Common myeloid progenitor, CD34-positive (primary cell): ENCODE data around the gene TBC1D1.

ENCODE experiments used
- CTCF ChIA-PET: fragments of 350-600 bp; sonication (Branson Sonifier 250); formaldehyde crosslinking; loops from one replicate; lab custom pipeline; 2021; ENCODE audit warnings: antibody characterized with exemption; lab: Charles Lee
- POLR2A ChIA-PET: fragments of 350-600 bp; sonication (Branson Sonifier 250); formaldehyde crosslinking; loops from one replicate; lab custom pipeline; 2021; ENCODE audit warnings: antibody characterized with exemption; lab: Charles Lee
- DNase-seq, 3 donors: peaks; one replicate each; pipeline versions ENCODE4 v3.0.0 to v3.0.0-alpha.2; 2013
- H3K27ac ChIP-seq, 2 experiments: 1 replicate in 1 of 2; 2 replicates in 1 of 2; pipeline ENCODE4 v1.7.0; 2013; ENCODE audit warnings: inconsistent platforms in 2 of 2, low read length in 2 of 2, mild to moderate bottlenecking in 2 of 2, low read depth in 1 of 2, moderate library complexity in 1 of 2; ENCODE audit not compliant: severe bottlenecking in 2 of 2, insufficient read depth in 1 of 2, poor library complexity in 1 of 2
- H3K27me3 ChIP-seq, 5 experiments: replicated peaks in 2 of 5; 1 replicate in 3 of 5; 2 replicates in 2 of 5; pipeline versions ENCODE4 v1.6.1 to v1.7.0; 2013; ENCODE audit warnings: low read length in 4 of 5, mild to moderate bottlenecking in 2 of 5, moderate library complexity in 2 of 5, inconsistent platforms in 1 of 5; ENCODE audit not compliant: insufficient read depth in 5 of 5, control insufficient read depth in 4 of 5
- H3K36me3 ChIP-seq, 4 experiments: 1 replicate in 2 of 4; 2 replicates in 2 of 4; pipeline versions ENCODE4 v1.6.1 to v1.7.0; 2013; ENCODE audit warnings: low read length in 3 of 4, control low read depth in 1 of 4, mild to moderate bottlenecking in 1 of 4; ENCODE audit not compliant: control insufficient read depth in 4 of 4, insufficient read depth in 4 of 4
- H3K4me1 ChIP-seq, 4 experiments: 1 replicate in 3 of 4; 2 replicates in 1 of 4; pipeline versions ENCODE4 v1.6.1 to v1.7.1; 2013; ENCODE audit warnings: low read length in 3 of 4, mild to moderate bottlenecking in 3 of 4, control low read depth in 1 of 4, inconsistent platforms in 1 of 4, moderate library complexity in 1 of 4; ENCODE audit not compliant: control insufficient read depth in 4 of 4, insufficient read depth in 4 of 4; ENCODE audit errors: control extremely low read depth in 1 of 4
- H3K4me3 ChIP-seq, 7 experiments: 1 replicate in 4 of 7; 2 replicates in 3 of 7; pipeline versions ENCODE4 v1.5.1 to v1.7.0; 2013; ENCODE audit warnings: mild to moderate bottlenecking in 7 of 7, low read length in 6 of 7, moderate library complexity in 6 of 7, inconsistent platforms in 2 of 7, low read depth in 2 of 7, control low read depth in 1 of 7; ENCODE audit not compliant: insufficient read depth in 4 of 7, control insufficient read depth in 1 of 7; ENCODE audit errors: extremely low read depth in 1 of 7
- H3K9me3 ChIP-seq, 5 experiments: 1 replicate in 4 of 5; 2 replicates in 1 of 5; pipeline versions ENCODE4 v1.6.1 to v1.7.1; 2013; ENCODE audit warnings: low read length in 4 of 5, mild to moderate bottlenecking in 2 of 5, inconsistent platforms in 1 of 5, low read depth in 1 of 5, moderate library complexity in 1 of 5; ENCODE audit not compliant: control insufficient read depth in 4 of 5, insufficient read depth in 2 of 5; ENCODE audit errors: control extremely low read depth in 1 of 5
- WGBS: methylation state at CpG from one replicate; pipeline ENCODE4 v1.1.5; 2013; ENCODE audit not compliant: insufficient coverage; 5-methylcytosine and 5-hydroxymethylcytosine counted together

Gene TBC1D1

DNA sequence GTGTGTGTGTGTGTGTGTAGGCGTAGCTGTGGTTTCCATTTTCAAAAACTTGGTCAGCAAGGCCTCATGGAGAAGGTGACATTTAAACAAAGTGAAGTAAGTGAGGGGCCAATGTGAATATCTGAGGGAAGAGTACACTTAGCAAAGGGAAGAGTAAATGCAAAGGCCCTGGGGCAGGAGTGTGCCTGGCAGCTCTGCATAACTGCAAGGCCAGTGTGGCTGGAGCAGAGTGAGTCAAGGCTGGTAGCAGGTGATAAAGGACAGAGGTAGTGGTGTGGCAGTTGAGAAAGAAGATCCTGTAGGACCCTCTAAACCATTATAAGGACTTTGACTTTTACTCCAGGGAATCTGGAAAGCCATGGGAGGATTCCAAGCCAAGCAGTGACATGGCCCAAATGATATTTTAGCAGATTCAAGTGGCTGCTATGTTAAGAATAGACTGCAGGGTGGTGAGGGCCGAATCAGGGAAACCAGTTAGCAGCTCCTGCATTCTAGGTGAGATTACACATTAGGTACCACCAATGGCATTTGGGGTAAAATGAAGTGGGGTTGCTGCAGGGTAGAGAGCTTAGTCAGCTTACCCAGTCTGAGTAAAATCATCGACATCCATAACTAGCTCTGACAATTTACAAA, 5.9 kb upstream of the TBC1D1 start:
- H3K4me1 ChIP-seq: peaks cover 0 to 4% (median under 1%) of the 10 kb centered on the region in 4 experiments
- no peak overlapping the region for H3K27ac ChIP-seq
- ChIA-PET POLR2A (no interaction called here), CTCF (interaction anchor here (1.0 kb wide), 1 partner anchor 11 kb away, joined by 5 read pairs; no protein-coding TSS in a partner anchor)
- H3K27me3 ChIP-seq: peaks cover 0 to 3% (median 0%) of the 10 kb centered on the region in 5 experiments
- 100% methylated on average over 1 of the region's 3 CpGs for WGBS
- no peak for DNase-seq
- no peaks in the 10 kb centered on the region for H3K9me3 ChIP-seq
- no peaks in the 10 kb centered on the region for H3K36me3 ChIP-seq
- H3K4me3 ChIP-seq: no peak overlapping the region

DNA sequence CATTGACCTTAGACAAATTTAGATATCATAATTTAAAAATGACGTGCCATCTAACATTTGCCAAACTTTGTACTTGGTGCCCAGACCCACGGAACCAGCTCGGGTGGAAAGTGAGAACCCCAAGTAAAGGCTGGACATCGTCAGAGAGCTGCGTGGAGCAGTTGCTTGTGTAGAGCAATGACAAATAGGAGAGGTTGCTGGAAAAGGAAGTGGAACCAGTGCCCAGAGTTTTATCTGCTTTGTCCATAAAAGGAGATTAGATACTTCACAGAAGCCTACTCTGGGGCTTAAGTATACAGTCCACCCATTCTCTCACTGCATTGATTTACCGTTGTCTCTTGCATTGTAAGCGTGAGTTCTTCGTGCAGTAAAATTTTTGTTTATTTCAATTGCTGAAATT, 5.4 kb upstream of the TBC1D1 start:
- H3K9me3 ChIP-seq: no peaks in the 10 kb centered on the region
- H3K36me3 ChIP-seq: no peaks in the 10 kb centered on the region
- peaks cover 0 to 6% (median 0%) of the 10 kb centered on the region in 5 experiments for H3K27me3 ChIP-seq
- ChIA-PET POLR2A (no interaction called here), CTCF (interaction anchor here (1.0 kb wide), 2 partner anchors 11 to 82 kb away, joined by 4 to 5 read pairs; no protein-coding TSS in a partner anchor)
- H3K27ac ChIP-seq: no peak overlapping the region
- peak in 1 of 3 donors; percentile 32 for DNase-seq
- no peak overlapping the region for H3K4me3 ChIP-seq
- WGBS: 87% methylated on average over 3 of the region's 8 CpGs
- H3K4me1 ChIP-seq: peaks cover 0 to 9% (median 5%) of the 10 kb centered on the region in 4 experiments

DNA sequence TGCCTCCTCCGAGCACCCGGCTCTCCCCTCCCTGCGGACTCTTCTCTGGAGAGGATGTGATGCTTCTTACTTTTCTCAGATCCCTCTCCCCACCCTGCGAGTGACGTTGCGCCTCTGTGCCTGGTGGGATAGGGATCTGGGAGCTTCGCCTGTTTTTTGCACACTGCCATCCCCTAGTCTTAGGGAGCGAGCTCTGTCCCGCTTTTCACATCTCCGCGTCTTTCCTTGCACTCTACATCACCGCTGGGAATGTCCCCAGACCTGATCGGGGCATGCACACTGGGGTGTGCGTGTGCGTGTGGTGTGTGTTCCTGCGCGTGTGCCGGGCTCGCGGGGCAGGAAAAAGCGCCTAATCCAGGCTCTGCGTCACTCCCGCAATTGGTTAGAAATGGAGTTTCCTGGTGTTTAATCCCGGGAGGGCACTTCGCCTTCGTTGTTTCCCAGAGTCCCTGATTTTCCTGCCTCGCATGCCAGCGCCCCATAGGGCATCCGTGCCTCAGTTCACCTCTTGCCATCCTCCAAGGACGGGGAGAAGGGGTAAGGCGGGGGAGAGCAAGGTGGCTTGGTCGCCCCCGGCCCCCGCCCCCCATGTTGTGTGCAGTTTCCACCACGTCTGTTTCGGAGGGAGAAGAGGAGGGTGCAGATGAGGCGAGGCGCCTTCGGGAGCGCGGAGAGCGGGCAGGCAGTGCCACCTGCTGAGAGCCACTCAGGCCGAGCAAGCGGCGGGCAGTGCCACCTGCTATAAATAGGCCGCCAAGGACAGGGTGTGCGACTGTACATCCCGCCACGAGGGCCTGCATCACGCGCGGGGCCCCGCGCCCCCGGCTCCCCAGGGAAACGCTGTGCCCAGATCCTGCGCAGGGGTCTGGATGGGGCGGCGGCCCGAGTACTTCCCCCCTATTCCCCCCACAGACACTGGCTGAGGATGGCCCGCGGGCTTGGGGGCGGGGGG, 759 bp upstream of the TBC1D1 start:
- Histone ChIP-seq H3K4me3 (peak overlapping the region; percentile 23 to 96 (median 79)), H3K4me1 (peaks cover 4 to 21% (median 20%) of the 10 kb centered on the region in 4 experiments), H3K27ac (no peak overlapping the region), H3K27me3 (peaks cover 0 to 6% (median 0%) of the 10 kb centered on the region in 5 experiments), H3K9me3 (no peaks in the 10 kb centered on the region), H3K36me3 (no peaks in the 10 kb centered on the region)
- peak; percentile 60 to 83 (median 67) for DNase-seq
- 31% methylated on average over 49 of the region's 63 CpGs for WGBS
- CTCF ChIA-PET: interaction anchor here (0.5 to 4.5 kb wide), 14 partner anchors 13 to 1034 kb away, joined by 3 to 33 read pairs (median 3); no protein-coding TSS in a partner anchor
- POLR2A ChIA-PET: interaction anchor here (0.6 kb wide), 1 partner anchor 55 kb away, joined by 3 read pairs; no protein-coding TSS in a partner anchor

DNA sequence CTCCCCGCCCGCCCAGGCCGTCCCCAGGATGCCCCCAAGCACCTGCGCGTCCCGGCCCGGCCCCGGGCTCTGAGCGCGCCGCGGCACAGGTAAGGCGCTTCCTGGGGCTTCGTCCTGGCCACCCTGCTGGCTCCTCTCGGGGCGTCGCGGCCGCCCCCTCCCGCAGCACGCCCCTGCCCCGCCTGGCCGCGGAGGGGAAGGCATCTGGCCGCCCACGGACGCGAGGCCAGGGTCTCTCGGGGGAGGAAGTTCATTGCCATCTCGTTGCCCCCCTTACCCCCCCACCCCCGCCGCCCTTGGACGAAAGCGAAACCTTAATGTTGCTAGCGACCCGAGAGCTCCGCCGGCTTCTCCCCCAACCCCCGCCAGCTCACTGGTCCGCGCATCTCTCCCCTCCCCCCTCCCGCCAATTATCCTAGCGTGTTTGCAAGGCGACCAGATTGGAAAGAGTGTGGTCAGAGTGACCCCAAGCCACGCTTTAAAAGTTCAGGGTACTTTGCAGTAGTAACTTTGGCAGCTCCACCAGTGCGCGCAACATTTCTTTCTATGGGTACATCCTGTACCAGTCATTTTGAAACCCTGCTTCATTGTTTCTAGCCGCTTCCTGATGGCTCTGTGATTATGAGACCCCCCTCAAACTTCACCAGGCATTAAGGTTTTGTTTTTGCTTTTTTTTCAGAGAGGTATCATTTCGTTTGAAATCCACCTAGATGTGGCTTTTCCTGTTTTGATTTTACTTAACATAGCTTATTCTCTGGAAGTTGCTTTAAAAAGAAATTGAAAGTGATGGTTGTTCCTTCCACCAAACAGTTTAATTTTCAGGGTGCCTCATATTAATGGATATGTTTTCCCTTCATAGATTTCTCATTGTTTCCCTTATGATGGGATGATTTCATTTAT, 626 bp downstream of the TBC1D1 start:
- POLR2A ChIA-PET: interaction anchor here (0.6 kb wide), 1 partner anchor 64 kb away, joined by 3 read pairs; no protein-coding TSS in a partner anchor
- CTCF ChIA-PET: interaction anchor here (1.0 to 4.5 kb wide), 10 partner anchors 15 to 1033 kb away, joined by 3 to 33 read pairs (median 4); no protein-coding TSS in a partner anchor
- Histone ChIP-seq H3K27ac (peak overlapping the region in 1 of 2 experiments; percentile 60), H3K4me3 (peak overlapping the region; percentile 53 to 96 (median 79)), H3K4me1 (peaks cover 4 to 20% (median 19%) of the 10 kb centered on the region in 4 experiments), H3K9me3 (no peaks in the 10 kb centered on the region), H3K27me3 (peaks cover 0 to 6% (median 0%) of the 10 kb centered on the region in 5 experiments), H3K36me3 (no peaks in the 10 kb centered on the region)
- WGBS: 0% methylated on average over 32 of the region's 49 CpGs
- peak; percentile 56 to 88 (median 82) for DNase-seq

DNA sequence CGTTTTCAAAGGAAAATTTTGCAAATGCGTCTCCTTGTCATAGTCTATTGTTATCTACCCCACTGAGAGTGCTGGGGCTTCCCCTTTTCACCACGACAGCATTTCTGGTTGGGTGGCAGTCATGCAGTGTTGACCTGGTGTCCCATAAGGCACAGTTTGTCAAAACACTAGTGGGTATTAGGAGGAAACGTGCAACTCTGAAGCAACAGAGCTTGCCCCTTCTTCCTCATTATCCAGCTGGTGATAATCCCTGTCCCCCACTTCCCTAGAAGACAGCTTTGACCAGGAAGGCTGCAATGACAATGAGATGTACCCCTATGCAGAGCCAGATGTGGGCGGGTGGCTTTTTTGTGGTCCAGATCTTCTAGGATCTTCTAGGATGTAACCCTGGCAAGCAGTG, 1.8 kb downstream of the TBC1D1 start:
- peaks cover 4 to 20% (median 19%) of the 10 kb centered on the region in 4 experiments for H3K4me1 ChIP-seq
- ChIA-PET CTCF (interaction anchor here (0.7 to 2.2 kb wide), 4 partner anchors 83 to 143 kb away, joined by 3 to 8 read pairs (median 4); no protein-coding TSS in a partner anchor), POLR2A (no interaction called here)
- peak in 2 of 3 donors; percentile 67 to 77 for DNase-seq
- no peaks in the 10 kb centered on the region for H3K36me3 ChIP-seq
- H3K4me3 ChIP-seq: peak overlapping the region in 1 of 7 experiments; percentile 96
- peaks cover 0 to 6% (median 0%) of the 10 kb centered on the region in 5 experiments for H3K27me3 ChIP-seq
- no peaks in the 10 kb centered on the region for H3K9me3 ChIP-seq
- H3K27ac ChIP-seq: no peak overlapping the region
- WGBS: 18% methylated on average over 5 of the region's 5 CpGs

DNA sequence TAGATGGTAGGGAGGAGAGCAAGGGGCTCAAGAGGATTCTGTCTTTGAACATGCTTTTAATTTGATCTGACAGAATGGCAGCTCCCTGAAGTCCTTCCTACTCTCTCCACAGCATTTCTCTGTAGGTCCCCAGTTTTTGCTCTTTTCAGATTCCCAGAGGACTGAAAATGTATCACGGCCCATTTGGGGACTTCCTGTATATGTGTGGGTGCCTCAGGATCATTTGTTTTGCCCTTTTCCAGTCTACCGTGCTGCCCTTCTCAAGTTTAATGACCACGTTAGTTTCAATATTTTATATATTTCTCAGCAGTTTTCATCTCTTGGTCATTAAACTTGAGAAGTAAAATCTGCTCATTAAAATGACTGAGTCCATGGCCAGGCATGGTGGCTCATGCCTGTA, 2.3 kb downstream of the TBC1D1 start:
- no peak overlapping the region for H3K4me3 ChIP-seq
- ChIA-PET CTCF (interaction anchor here (2.2 kb wide), 1 partner anchor 142 kb away, joined by 8 read pairs; no protein-coding TSS in a partner anchor), POLR2A (no interaction called here)
- no peaks in the 10 kb centered on the region for H3K9me3 ChIP-seq
- peaks cover 0 to 6% (median 0%) of the 10 kb centered on the region in 5 experiments for H3K27me3 ChIP-seq
- H3K27ac ChIP-seq: no peak overlapping the region
- 96% methylated on average over 3 of the region's 3 CpGs for WGBS
- DNase-seq: no peak
- H3K4me1 ChIP-seq: peaks cover 4 to 20% (median 19%) of the 10 kb centered on the region in 4 experiments
- H3K36me3 ChIP-seq: no peaks in the 10 kb centered on the region
